HEK293 (cell line): ENCODE measurements around the gene SYNE1.

Source experiments
- CTCF ChIA-PET: fragments of 350-600 bp; formaldehyde crosslinking; extraction: SDS; loops from one replicate; lab custom pipeline; 2021; ENCODE audit warnings: antibody characterized with exemption; lab: Yijun Ruan, JAX
- POLR2A ChIA-PET: fragments of 300-600 bp; formaldehyde crosslinking; extraction: SDS; loops from one replicate; lab custom pipeline; 2020; ENCODE audit warnings: antibody characterized with exemption, inconsistent platforms; lab: Yijun Ruan, JAX
- H3K27ac ChIP-seq: fragments of 200-500 bp; sonication (Bioruptor generic); 2 replicates; pipeline ENCODE4 v1.5.1; 2014; ENCODE audit warnings: low read depth, low read length, control low read depth, inconsistent platforms; ENCODE audit errors: extremely low read depth
- H3K36me3 ChIP-seq, 2 experiments: fragments of 200-500 bp in 1 of 2; sonication (Bioruptor generic) in 1 of 2; 1 replicate in 1 of 2; 2 replicates in 1 of 2; pipeline ENCODE4 v1.5.1; 2014 to 2017; ENCODE audit warnings: inconsistent platforms in 2 of 2, low read length in 2 of 2; ENCODE audit not compliant: control insufficient read depth in 2 of 2, insufficient read depth in 1 of 2
- H3K4me1 ChIP-seq: fragments of 200-500 bp; sonication (Bioruptor generic); 2 replicates; pipeline ENCODE4 v1.5.1; 2014; ENCODE audit warnings: mild to moderate bottlenecking, low read length, inconsistent platforms; ENCODE audit not compliant: control insufficient read depth, insufficient read depth
- H3K4me3 ChIP-seq: 2 replicates; pipeline ENCODE4 v1.5.1; 2011; ENCODE audit warnings: low read depth, mild to moderate bottlenecking, control low read depth, low read length, moderate library complexity
- H3K9me3 ChIP-seq: fragments of 200-500 bp; sonication (Bioruptor generic); 2 replicates; pipeline ENCODE4 v1.5.1; 2014; ENCODE audit warnings: low read depth, low read length, inconsistent platforms; ENCODE audit not compliant: control insufficient read depth, insufficient read depth
- MYNN ChIP-seq: fragments of 450-650 bp; formaldehyde crosslinking; IDR thresholded peaks from 2 replicates; pipeline ENCODE4 v1.5.1; 2016; ENCODE audit warnings: missing biosample characterization, missing genetic modification characterization, borderline replicate concordance
- ZBTB1 ChIP-seq: fragments of 450-650 bp; formaldehyde crosslinking; IDR thresholded peaks from 2 replicates; pipeline ENCODE4 v1.5.1; 2016; ENCODE audit warnings: missing biosample characterization, missing genetic modification characterization
- ZBTB21 ChIP-seq: fragments of 450-650 bp; formaldehyde crosslinking; IDR thresholded peaks from 2 replicates; pipeline ENCODE4 v1.5.1; 2017; ENCODE audit warnings: missing biosample characterization, missing genetic modification characterization
- ZBTB48 ChIP-seq: fragments of 450-650 bp; formaldehyde crosslinking; IDR thresholded peaks from 2 replicates; pipeline ENCODE4 v1.5.1; 2016; ENCODE audit warnings: missing biosample characterization, missing genetic modification characterization
- ZEB2 ChIP-seq: fragments of 450-650 bp; formaldehyde crosslinking; IDR thresholded peaks from 2 replicates; pipeline ENCODE4 v1.5.1; 2016; ENCODE audit warnings: missing biosample characterization, missing genetic modification characterization
- ZFP3 ChIP-seq: fragments of 450-650 bp; formaldehyde crosslinking; IDR thresholded peaks from 2 replicates; pipeline ENCODE4 v1.5.1; 2016; ENCODE audit warnings: low read depth, missing biosample characterization, missing genetic modification characterization
- ZNF146 ChIP-seq: fragments of 450-650 bp; formaldehyde crosslinking; IDR thresholded peaks from 2 replicates; pipeline ENCODE4 v1.5.1; 2016; ENCODE audit warnings: missing biosample characterization, missing genetic modification characterization
- ZNF335 ChIP-seq: fragments of 450-650 bp; formaldehyde crosslinking; conservative IDR thresholded peaks from 2 replicates; pipeline ENCODE4 v1.5.1; 2016; ENCODE audit warnings: missing biosample characterization, missing genetic modification characterization
- ZNF350 ChIP-seq: fragments of 450-650 bp; formaldehyde crosslinking; IDR thresholded peaks from 2 replicates; pipeline ENCODE4 v1.5.0; 2017; ENCODE audit warnings: missing biosample characterization, mild to moderate bottlenecking, missing genetic modification characterization
- ZNF501 ChIP-seq: fragments of 450-650 bp; formaldehyde crosslinking; IDR thresholded peaks from 2 replicates; pipeline ENCODE4 v1.5.1; 2016; ENCODE audit warnings: missing biosample characterization, missing genetic modification characterization
- ZNF529 ChIP-seq: fragments of 450-650 bp; formaldehyde crosslinking; IDR thresholded peaks from 2 replicates; pipeline ENCODE4 v1.5.1; 2017; ENCODE audit warnings: missing genetic modification characterization, missing biosample characterization; ENCODE audit not compliant: insufficient replicate concordance
- ZNF623 ChIP-seq: fragments of 450-650 bp; formaldehyde crosslinking; IDR thresholded peaks from 2 replicates; pipeline ENCODE4 v1.5.1; 2016; ENCODE audit warnings: missing biosample characterization, missing genetic modification characterization
- ZNF658 ChIP-seq: fragments of 450-650 bp; formaldehyde crosslinking; IDR thresholded peaks from 2 replicates; pipeline ENCODE4; 2016; ENCODE audit warnings: missing biosample characterization, missing genetic modification characterization
- ZNF777 ChIP-seq: fragments of 450-650 bp; formaldehyde crosslinking; IDR thresholded peaks from 2 replicates; pipeline ENCODE4 v1.5.1; 2017; ENCODE audit warnings: missing biosample characterization, missing genetic modification characterization, borderline replicate concordance
- ZNF791 ChIP-seq: fragments of 450-650 bp; formaldehyde crosslinking; IDR thresholded peaks from 2 replicates; pipeline ENCODE4 v1.5.1; 2016; ENCODE audit warnings: missing biosample characterization, missing genetic modification characterization
- ZNF843 ChIP-seq: fragments of 450-650 bp; formaldehyde crosslinking; IDR thresholded peaks from 2 replicates; pipeline ENCODE4 v1.5.1; 2016; ENCODE audit warnings: missing biosample characterization, missing genetic modification characterization
- TF ChIP-seq, protein P1 (sequence below): fragments of 450-650 bp; formaldehyde crosslinking; IDR thresholded peaks from 2 replicates; pipeline ENCODE4 v1.5.1; 2016; ENCODE audit warnings: missing biosample characterization, missing genetic modification characterization
- TF ChIP-seq, protein P2 (sequence below): fragments of 450-650 bp; formaldehyde crosslinking; IDR thresholded peaks from 2 replicates; pipeline ENCODE4 v1.5.1; 2016; ENCODE audit warnings: missing biosample characterization, missing genetic modification characterization
- TF ChIP-seq, protein P3 (sequence below): fragments of 450-650 bp; formaldehyde crosslinking; IDR thresholded peaks from 2 replicates; pipeline ENCODE4 v1.5.1; 2016; ENCODE audit warnings: missing biosample characterization, missing genetic modification characterization
- TF ChIP-seq, protein P4 (sequence below): fragments of 450-650 bp; formaldehyde crosslinking; IDR thresholded peaks from 2 replicates; pipeline ENCODE4 v1.5.1; 2016; ENCODE audit warnings: missing biosample characterization, missing genetic modification characterization
- TF ChIP-seq, protein P5 (sequence below): fragments of 450-650 bp; formaldehyde crosslinking; IDR thresholded peaks from 2 replicates; pipeline ENCODE4 v1.5.1; 2016; ENCODE audit warnings: missing biosample characterization, missing genetic modification characterization
- TF ChIP-seq, protein P6 (sequence below): fragments of 450-650 bp; formaldehyde crosslinking; IDR thresholded peaks from 2 replicates; pipeline ENCODE4 v1.5.1; 2017; ENCODE audit warnings: missing biosample characterization, missing genetic modification characterization

SYNE1 gene

DNA sequence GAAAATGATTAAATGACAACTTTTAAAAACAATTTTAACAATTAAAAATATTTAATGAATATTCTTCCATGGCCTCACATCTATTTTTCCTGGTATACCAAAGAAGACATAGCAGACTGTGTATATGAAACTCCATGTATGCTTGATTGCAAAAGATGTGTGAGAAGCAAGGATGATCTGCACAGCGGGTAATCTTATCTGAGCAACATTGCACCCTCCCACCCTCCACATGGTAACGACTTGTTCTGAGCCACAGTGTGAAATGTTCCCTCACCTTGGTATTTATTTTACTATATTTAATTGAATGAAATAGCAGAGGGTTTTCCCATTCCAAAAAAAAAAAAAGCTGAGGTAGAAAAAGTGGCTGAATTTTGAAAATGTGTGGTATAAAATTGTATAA, 204.4 kb downstream of the SYNE1 start:
- no peaks in the 10 kb centered on the region for H3K4me1 ChIP-seq
- H3K27ac ChIP-seq, result no peak overlapping the region
- H3K4me3 ChIP-seq, result no peak overlapping the region
- H3K36me3 ChIP-seq, result no peaks in the 10 kb centered on the region
- POLR2A ChIA-PET, result no interaction called here
- H3K9me3 ChIP-seq, result no peaks in the 10 kb centered on the region
- no peak for TF ChIP-seq ZEB2
- no peak for TF ChIP-seq ZNF791 (tag by site-specific recombination)
- TF ChIP-seq, protein P1, sequence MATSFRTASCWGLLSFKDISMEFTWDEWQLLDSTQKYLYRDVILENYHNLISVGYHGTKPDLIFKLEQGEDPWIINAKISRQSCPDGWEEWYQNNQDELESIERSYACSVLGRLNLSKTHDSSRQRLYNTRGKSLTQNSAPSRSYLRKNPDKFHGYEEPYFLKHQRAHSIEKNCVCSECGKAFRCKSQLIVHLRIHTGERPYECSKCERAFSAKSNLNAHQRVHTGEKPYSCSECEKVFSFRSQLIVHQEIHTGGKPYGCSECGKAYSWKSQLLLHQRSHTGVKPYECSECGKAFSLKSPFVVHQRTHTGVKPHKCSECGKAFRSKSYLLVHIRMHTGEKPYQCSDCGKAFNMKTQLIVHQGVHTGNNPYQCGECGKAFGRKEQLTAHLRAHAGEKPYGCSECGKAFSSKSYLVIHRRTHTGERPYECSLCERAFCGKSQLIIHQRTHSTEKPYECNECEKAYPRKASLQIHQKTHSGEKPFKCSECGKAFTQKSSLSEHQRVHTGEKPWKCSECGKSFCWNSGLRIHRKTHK (tag by site-specific recombination), result no peak
- TF ChIP-seq, protein P2, sequence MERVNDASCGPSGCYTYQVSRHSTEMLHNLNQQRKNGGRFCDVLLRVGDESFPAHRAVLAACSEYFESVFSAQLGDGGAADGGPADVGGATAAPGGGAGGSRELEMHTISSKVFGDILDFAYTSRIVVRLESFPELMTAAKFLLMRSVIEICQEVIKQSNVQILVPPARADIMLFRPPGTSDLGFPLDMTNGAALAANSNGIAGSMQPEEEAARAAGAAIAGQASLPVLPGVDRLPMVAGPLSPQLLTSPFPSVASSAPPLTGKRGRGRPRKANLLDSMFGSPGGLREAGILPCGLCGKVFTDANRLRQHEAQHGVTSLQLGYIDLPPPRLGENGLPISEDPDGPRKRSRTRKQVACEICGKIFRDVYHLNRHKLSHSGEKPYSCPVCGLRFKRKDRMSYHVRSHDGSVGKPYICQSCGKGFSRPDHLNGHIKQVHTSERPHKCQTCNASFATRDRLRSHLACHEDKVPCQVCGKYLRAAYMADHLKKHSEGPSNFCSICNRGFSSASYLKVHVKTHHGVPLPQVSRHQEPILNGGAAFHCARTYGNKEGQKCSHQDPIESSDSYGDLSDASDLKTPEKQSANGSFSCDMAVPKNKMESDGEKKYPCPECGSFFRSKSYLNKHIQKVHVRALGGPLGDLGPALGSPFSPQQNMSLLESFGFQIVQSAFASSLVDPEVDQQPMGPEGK, result no peak
- TF ChIP-seq ZNF843 (tag by site-specific recombination), result no peak
- TF ChIP-seq ZNF146 (tag by site-specific recombination), result no peak
- CTCF ChIA-PET, result interaction anchor here (0.5 to 0.6 kb wide), 2 partner anchors 90 to 520 kb away, joined by 5 read pairs; no protein-coding TSS in a partner anchor

DNA sequence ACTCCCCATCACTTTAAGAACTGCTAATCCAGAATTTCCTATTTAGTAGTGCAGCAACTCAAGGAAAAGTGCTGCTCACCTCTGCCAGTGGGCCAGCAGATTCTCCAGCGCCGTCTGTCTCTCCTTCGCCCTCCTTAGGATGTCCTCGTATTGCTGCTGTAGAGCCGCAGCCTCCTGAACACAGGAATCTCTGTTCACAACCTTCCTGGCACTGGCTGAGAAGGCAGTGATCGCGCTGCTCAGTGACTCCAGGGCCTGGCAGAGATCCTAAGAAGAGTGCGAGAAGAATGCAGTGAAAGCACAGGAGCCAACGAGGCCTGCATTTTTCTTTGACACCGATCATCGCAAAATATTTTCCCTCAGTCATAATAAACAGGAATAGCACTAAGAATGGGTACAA, 209.0 kb downstream of the SYNE1 start:
- Histone ChIP-seq H3K4me1 (no peaks in the 10 kb centered on the region), H3K27ac (no peak overlapping the region), H3K9me3 (no peaks in the 10 kb centered on the region), H3K4me3 (no peak overlapping the region), H3K36me3 (no peaks in the 10 kb centered on the region)
- CTCF ChIA-PET, result no interaction called here
- POLR2A ChIA-PET, result no interaction called here
- TF ChIP-seq MYNN (tag by site-specific recombination) (no peak), ZNF501 (tag by site-specific recombination) (no peak), ZNF777 (tag by site-specific recombination) (no peak), ZBTB21 (no peak), ZNF623 (tag by site-specific recombination) (no peak), ZNF529 (tag by site-specific recombination) (no peak)
- TF ChIP-seq, protein P3, sequence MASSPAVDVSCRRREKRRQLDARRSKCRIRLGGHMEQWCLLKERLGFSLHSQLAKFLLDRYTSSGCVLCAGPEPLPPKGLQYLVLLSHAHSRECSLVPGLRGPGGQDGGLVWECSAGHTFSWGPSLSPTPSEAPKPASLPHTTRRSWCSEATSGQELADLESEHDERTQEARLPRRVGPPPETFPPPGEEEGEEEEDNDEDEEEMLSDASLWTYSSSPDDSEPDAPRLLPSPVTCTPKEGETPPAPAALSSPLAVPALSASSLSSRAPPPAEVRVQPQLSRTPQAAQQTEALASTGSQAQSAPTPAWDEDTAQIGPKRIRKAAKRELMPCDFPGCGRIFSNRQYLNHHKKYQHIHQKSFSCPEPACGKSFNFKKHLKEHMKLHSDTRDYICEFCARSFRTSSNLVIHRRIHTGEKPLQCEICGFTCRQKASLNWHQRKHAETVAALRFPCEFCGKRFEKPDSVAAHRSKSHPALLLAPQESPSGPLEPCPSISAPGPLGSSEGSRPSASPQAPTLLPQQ, result no peak

DNA sequence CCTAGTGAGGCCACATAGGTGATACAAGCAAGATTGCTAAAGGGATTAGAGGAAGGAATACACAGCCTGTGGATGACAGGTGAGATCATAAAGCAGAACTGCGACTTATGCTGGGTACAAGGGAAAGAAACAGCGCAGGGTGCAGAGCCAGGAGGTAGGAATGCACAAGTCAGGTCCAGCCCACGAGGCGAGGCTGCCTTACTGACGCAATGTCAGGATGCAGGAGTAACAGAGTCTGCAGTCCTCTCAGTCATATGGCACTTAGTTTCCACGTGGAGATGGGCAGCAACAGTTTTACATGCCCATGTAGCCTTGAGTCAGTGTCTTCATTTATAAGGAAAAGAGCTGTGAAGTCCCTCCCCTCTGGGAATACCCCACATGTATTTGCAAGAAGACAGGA, 210.9 kb downstream of the SYNE1 start:
- no peak overlapping the region for H3K27ac ChIP-seq
- POLR2A ChIA-PET, result no interaction called here
- CTCF ChIA-PET, result interaction anchor here (0.6 kb wide), 1 partner anchor 220 kb away, joined by 3 read pairs; no protein-coding TSS in a partner anchor
- TF ChIP-seq, protein P4, sequence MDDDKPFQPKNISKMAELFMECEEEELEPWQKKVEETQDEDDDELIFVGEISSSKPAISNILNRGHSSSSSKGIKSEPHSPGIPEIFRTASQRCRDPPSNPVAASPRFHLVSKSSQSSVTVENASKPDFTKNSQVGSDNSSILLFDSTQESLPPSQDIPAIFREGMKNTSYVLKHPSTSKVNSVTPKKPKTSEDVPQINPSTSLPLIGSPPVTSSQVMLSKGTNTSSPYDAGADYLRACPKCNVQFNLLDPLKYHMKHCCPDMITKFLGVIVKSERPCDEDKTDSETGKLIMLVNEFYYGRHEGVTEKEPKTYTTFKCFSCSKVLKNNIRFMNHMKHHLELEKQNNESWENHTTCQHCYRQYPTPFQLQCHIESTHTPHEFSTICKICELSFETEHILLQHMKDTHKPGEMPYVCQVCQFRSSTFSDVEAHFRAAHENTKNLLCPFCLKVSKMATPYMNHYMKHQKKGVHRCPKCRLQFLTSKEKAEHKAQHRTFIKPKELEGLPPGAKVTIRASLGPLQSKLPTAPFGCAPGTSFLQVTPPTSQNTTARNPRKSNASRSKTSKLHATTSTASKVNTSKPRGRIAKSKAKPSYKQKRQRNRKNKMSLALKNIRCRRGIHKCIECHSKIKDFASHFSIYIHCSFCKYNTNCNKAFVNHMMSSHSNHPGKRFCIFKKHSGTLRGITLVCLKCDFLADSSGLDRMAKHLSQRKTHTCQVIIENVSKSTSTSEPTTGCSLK (tag by site-specific recombination), result no peak
- no peak for TF ChIP-seq ZFP3 (tag by site-specific recombination)
- TF ChIP-seq, protein P5, sequence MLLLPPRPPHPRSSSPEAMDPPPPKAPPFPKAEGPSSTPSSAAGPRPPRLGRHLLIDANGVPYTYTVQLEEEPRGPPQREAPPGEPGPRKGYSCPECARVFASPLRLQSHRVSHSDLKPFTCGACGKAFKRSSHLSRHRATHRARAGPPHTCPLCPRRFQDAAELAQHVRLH (tag by site-specific recombination), result no peak
- TF ChIP-seq ZBTB48 (tag by site-specific recombination), result no peak
- TF ChIP-seq ZNF335, result no peak
- TF ChIP-seq, protein P6, sequence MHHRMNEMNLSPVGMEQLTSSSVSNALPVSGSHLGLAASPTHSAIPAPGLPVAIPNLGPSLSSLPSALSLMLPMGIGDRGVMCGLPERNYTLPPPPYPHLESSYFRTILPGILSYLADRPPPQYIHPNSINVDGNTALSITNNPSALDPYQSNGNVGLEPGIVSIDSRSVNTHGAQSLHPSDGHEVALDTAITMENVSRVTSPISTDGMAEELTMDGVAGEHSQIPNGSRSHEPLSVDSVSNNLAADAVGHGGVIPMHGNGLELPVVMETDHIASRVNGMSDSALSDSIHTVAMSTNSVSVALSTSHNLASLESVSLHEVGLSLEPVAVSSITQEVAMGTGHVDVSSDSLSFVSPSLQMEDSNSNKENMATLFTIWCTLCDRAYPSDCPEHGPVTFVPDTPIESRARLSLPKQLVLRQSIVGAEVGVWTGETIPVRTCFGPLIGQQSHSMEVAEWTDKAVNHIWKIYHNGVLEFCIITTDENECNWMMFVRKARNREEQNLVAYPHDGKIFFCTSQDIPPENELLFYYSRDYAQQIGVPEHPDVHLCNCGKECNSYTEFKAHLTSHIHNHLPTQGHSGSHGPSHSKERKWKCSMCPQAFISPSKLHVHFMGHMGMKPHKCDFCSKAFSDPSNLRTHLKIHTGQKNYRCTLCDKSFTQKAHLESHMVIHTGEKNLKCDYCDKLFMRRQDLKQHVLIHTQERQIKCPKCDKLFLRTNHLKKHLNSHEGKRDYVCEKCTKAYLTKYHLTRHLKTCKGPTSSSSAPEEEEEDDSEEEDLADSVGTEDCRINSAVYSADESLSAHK (tag by site-specific recombination), result no peak
- no peak for TF ChIP-seq ZNF350 (tag by site-specific recombination)
- no peak for TF ChIP-seq ZNF658 (tag by site-specific recombination)
- no peak for TF ChIP-seq ZBTB1 (tag by site-specific recombination)
- no peaks in the 10 kb centered on the region for H3K4me1 ChIP-seq
- H3K4me3 ChIP-seq, result no peak overlapping the region
- no peaks in the 10 kb centered on the region for H3K9me3 ChIP-seq
- H3K36me3 ChIP-seq, result no peaks in the 10 kb centered on the region
